ENCODE data around the gene CBLC. TPM values are rescaled to one million over a fixed set of nuclear protein-coding genes. Genes with fewer than 3 reads are reported as not detected.
A peak's percentile ranks its signal among the peaks of the same experiment; 100 is the strongest.

Gene CBLC
- polyA plus RNA-seq, 1 donor (not counting 4 experiments of a cell fraction or from before 2014, with no cell fraction given) = 27.8 TPM

DNA sequence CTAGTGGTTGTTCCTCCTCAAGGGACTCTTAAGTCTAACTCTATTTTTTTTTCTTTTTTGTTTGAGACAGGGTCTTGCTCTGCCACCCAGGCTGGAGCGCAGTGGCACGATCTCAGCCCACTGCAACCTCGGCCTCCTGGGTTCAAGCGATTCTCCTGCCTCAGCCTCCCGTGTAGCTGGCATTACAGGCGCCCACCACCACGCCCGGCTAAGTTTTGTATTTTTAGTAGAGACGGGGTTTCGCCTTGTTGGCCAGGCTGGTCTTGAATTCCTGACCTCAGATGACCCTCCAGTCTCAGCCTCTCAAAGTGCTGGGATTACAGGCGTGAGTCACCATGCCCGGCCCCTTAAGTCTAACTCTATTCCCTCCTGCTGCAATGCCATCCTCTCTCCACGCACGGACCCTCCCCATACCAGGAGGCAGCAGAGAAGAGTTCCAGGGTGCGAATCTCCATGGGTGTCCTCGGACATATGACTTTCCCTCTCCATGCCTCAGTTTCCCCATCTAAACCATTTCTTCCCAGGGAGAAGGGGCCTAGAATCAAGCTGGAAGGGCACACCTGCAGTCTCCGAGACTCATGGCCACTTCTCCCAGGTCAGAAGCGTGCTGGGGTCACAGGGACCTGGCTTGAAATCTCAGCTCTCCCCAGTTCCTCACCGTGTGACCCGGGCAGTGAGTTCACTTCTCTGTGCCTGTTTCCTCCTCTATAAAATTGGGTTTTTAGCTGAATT is 35.2 kb upstream of the CBLC start:
- H2AFZ ChIP-seq (ENCODE audit: control insufficient read depth, low read length) = no peak overlapping the region
- H3K9me3 ChIP-seq (ENCODE audit: control insufficient read depth, low read depth, low read length) = no peaks in the 10 kb centered on the region
- peaks cover 36% of the 10 kb centered on the region for H3K4me1 ChIP-seq (ENCODE audit: control insufficient read depth, extremely low read depth, insufficient read depth, low read length)
- TF ChIP-seq, protein P1, sequence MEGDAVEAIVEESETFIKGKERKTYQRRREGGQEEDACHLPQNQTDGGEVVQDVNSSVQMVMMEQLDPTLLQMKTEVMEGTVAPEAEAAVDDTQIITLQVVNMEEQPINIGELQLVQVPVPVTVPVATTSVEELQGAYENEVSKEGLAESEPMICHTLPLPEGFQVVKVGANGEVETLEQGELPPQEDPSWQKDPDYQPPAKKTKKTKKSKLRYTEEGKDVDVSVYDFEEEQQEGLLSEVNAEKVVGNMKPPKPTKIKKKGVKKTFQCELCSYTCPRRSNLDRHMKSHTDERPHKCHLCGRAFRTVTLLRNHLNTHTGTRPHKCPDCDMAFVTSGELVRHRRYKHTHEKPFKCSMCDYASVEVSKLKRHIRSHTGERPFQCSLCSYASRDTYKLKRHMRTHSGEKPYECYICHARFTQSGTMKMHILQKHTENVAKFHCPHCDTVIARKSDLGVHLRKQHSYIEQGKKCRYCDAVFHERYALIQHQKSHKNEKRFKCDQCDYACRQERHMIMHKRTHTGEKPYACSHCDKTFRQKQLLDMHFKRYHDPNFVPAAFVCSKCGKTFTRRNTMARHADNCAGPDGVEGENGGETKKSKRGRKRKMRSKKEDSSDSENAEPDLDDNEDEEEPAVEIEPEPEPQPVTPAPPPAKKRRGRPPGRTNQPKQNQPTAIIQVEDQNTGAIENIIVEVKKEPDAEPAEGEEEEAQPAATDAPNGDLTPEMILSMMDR (optimal IDR thresholded peaks at IDR 0.05 in 1 of 3, IDR thresholded peaks at IDR 0.05 in 1 of 3, conservative IDR thresholded peaks at IDR 0.05 in 1 of 3; ENCODE audit: extremely low read depth in 1 of 3, insufficient read depth in 2 of 3, low read length in 3 of 3) = no peak
- TF ChIP-seq EZH2 (IDR thresholded peaks at IDR 0.05; ENCODE audit: low read length) = no peak
- FAIRE-seq (no peak), DNase-seq (ENCODE audit: low read depth, low spot score) (no peak)
- no peaks in the 10 kb centered on the region for H3K79me2 ChIP-seq (ENCODE audit: control insufficient read depth, insufficient read depth, low read length)
- H3K4me3 ChIP-seq (ENCODE audit: control insufficient read depth in 2 of 3, extremely low read depth in 1 of 3, insufficient read depth in 2 of 3, low read depth in 1 of 3, low read length in 3 of 3) = no peak overlapping the region
- H3K9me1 ChIP-seq (ENCODE audit: control insufficient read depth, extremely low read depth, insufficient read depth, low read length) = no peaks in the 10 kb centered on the region
- H3K27me3 ChIP-seq (ENCODE audit: control insufficient read depth, extremely low read depth, insufficient read depth, low read length) = no peaks in the 10 kb centered on the region
- H3K4me2 ChIP-seq (ENCODE audit: control insufficient read depth, extremely low read depth, insufficient read depth, low read depth, low read length) = peak overlapping the region; percentile 45
- H3K9ac ChIP-seq (ENCODE audit: control insufficient read depth, extremely low read depth, insufficient read depth, low read length) = peak overlapping the region; percentile 70
- H4K20me1 ChIP-seq (ENCODE audit: control insufficient read depth, extremely low read depth, insufficient read depth, low read length) = no peaks in the 10 kb centered on the region
- dilution Hi-C loops (cut with MboI; ENCODE audit: extremely low pct_ligation_motif_present, low sequenced_read_pairs) = no loop called here
- peak overlapping the region; percentile 96 for H3K27ac ChIP-seq (ENCODE audit: control insufficient read depth, insufficient read depth, low read length)
- H3K36me3 ChIP-seq (ENCODE audit: control insufficient read depth in 2 of 2, extremely low read depth in 1 of 2, insufficient read depth in 2 of 2, low read length in 2 of 2) = no peaks in the 10 kb centered on the region

DNA sequence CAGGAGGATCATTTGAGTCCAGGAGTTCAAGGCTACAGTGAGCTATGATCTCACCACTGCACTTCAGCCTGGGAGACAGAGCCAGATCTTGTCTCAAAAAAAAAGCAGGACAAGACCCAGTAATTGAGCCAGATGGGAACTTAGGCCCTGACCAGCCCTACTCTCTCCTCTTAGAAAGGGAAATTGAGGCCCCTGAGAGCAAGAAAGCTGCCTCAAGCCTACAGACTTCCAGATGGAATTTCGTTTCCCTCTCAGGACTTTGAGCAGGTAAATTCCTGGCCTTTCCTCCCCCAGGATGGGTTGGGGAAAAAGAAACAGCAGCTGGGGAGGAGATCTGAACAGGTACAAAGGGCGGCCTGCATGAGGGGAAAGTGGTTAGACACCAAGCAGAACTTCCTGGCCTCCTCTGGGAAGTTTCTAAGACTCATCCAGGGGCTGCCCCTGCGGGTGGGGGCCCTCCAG is 32.8 kb upstream of the CBLC start:
- Histone ChIP-seq H3K27me3 (ENCODE audit: control insufficient read depth, extremely low read depth, insufficient read depth, low read length) (no peaks in the 10 kb centered on the region), H3K79me2 (ENCODE audit: control insufficient read depth, insufficient read depth, low read length) (peaks cover 11% of the 10 kb centered on the region), H2AFZ (ENCODE audit: control insufficient read depth, low read length) (peak overlapping the region; percentile 1), H3K4me1 (ENCODE audit: control insufficient read depth, extremely low read depth, insufficient read depth, low read length) (peaks cover 43% of the 10 kb centered on the region), H3K9me1 (ENCODE audit: control insufficient read depth, extremely low read depth, insufficient read depth, low read length) (peaks cover 4% of the 10 kb centered on the region), H3K4me3 (ENCODE audit: control insufficient read depth in 2 of 3, extremely low read depth in 1 of 3, insufficient read depth in 2 of 3, low read depth in 1 of 3, low read length in 3 of 3) (no peak overlapping the region), H3K36me3 (ENCODE audit: control insufficient read depth in 2 of 2, extremely low read depth in 1 of 2, insufficient read depth in 2 of 2, low read length in 2 of 2) (peaks cover 0 to 4% of the 10 kb centered on the region in 2 experiments), H3K4me2 (ENCODE audit: control insufficient read depth, extremely low read depth, insufficient read depth, low read depth, low read length) (peak overlapping the region; percentile 45), H3K27ac (ENCODE audit: control insufficient read depth, insufficient read depth, low read length) (peak overlapping the region; percentile 38), H3K9me3 (ENCODE audit: control insufficient read depth, low read depth, low read length) (no peaks in the 10 kb centered on the region), H3K9ac (ENCODE audit: control insufficient read depth, extremely low read depth, insufficient read depth, low read length) (peak overlapping the region; percentile 45), H4K20me1 (ENCODE audit: control insufficient read depth, extremely low read depth, insufficient read depth, low read length) (no peaks in the 10 kb centered on the region)
- DNase-seq (ENCODE audit: low read depth, low spot score) = no peak
- no peak for FAIRE-seq
- dilution Hi-C loops (cut with MboI; ENCODE audit: extremely low pct_ligation_motif_present, low sequenced_read_pairs) = no loop called here
- TF ChIP-seq, protein P1 (optimal IDR thresholded peaks at IDR 0.05 in 1 of 3, IDR thresholded peaks at IDR 0.05 in 1 of 3, conservative IDR thresholded peaks at IDR 0.05 in 1 of 3; ENCODE audit: extremely low read depth in 1 of 3, insufficient read depth in 2 of 3, low read length in 3 of 3) = no peak
- no peak for TF ChIP-seq EZH2 (IDR thresholded peaks at IDR 0.05; ENCODE audit: low read length)

Measured in keratinocyte (primary cell).